Measurements from ENCODE around the gene ST6GALNAC6. TPM values are rescaled to one million over a fixed set of nuclear protein-coding genes. Genes with fewer than 3 reads are reported as not detected.

ST6GALNAC6 gene
- total RNA-seq, 1 donor from 2014 or later, result 27.4 TPM

- Mint-ChIP-seq H3K27me3 (ENCODE audit: low read depth) (no peaks in the 10 kb centered on the region), H3K27ac (ENCODE audit: unreplicated experiment) (no peak overlapping the region), H3K9me3 (no peaks in the 10 kb centered on the region), H3K4me1 (no peaks in the 10 kb centered on the region), H3K4me3 (no peak overlapping the region), H3K36me3 (ENCODE audit: low read depth) (no peaks in the 10 kb centered on the region)
- no peak for DNase-seq (ENCODE audit: low read depth, low spot score)
- no peak for TF ChIP-seq CTCF (conservative IDR thresholded peaks at IDR 0.05)
Observed at GRCh38 chr9:127867356-127868277, 31.8 kb downstream of the ST6GALNAC6 start.

- H3K27me3 Mint-ChIP-seq (ENCODE audit: low read depth), result no peaks in the 10 kb centered on the region
- H3K4me3 Mint-ChIP-seq, result no peak overlapping the region
- no peaks in the 10 kb centered on the region for H3K9me3 Mint-ChIP-seq
- H3K4me1 Mint-ChIP-seq, result no peaks in the 10 kb centered on the region
- no peak for TF ChIP-seq CTCF (conservative IDR thresholded peaks at IDR 0.05)
- no peaks in the 10 kb centered on the region for H3K36me3 Mint-ChIP-seq (ENCODE audit: low read depth)
- no peak for DNase-seq (ENCODE audit: low read depth, low spot score)
- H3K27ac Mint-ChIP-seq (ENCODE audit: unreplicated experiment), result no peak overlapping the region
Observed at GRCh38 chr9:127866535-127866934, 32.9 kb downstream of the ST6GALNAC6 start.

- no peak overlapping the region for H3K27ac Mint-ChIP-seq (ENCODE audit: unreplicated experiment)
- no peaks in the 10 kb centered on the region for H3K27me3 Mint-ChIP-seq (ENCODE audit: low read depth)
- H3K4me3 Mint-ChIP-seq, result no peak overlapping the region
- H3K4me1 Mint-ChIP-seq, result no peaks in the 10 kb centered on the region
- no peak for TF ChIP-seq CTCF (conservative IDR thresholded peaks at IDR 0.05)
- no peaks in the 10 kb centered on the region for H3K9me3 Mint-ChIP-seq
- H3K36me3 Mint-ChIP-seq (ENCODE audit: low read depth), result no peaks in the 10 kb centered on the region
- no peak for DNase-seq (ENCODE audit: low read depth, low spot score)
Observed at GRCh38 chr9:127865645-127866464, 33.5 kb downstream of the ST6GALNAC6 start.

GRCh38 chr9:127863191-127863621 is 36.2 kb downstream of the ST6GALNAC6 start:
- H3K4me3 Mint-ChIP-seq, result no peak overlapping the region
- DNase-seq (ENCODE audit: low read depth, low spot score), result no peak
- no peaks in the 10 kb centered on the region for H3K36me3 Mint-ChIP-seq (ENCODE audit: low read depth)
- no peak overlapping the region for H3K27ac Mint-ChIP-seq (ENCODE audit: unreplicated experiment)
- no peak for TF ChIP-seq CTCF (conservative IDR thresholded peaks at IDR 0.05)
- H3K9me3 Mint-ChIP-seq, result no peaks in the 10 kb centered on the region
- H3K27me3 Mint-ChIP-seq (ENCODE audit: low read depth), result no peaks in the 10 kb centered on the region
- peaks cover 3% of the 10 kb centered on the region for H3K4me1 Mint-ChIP-seq

DNA sequence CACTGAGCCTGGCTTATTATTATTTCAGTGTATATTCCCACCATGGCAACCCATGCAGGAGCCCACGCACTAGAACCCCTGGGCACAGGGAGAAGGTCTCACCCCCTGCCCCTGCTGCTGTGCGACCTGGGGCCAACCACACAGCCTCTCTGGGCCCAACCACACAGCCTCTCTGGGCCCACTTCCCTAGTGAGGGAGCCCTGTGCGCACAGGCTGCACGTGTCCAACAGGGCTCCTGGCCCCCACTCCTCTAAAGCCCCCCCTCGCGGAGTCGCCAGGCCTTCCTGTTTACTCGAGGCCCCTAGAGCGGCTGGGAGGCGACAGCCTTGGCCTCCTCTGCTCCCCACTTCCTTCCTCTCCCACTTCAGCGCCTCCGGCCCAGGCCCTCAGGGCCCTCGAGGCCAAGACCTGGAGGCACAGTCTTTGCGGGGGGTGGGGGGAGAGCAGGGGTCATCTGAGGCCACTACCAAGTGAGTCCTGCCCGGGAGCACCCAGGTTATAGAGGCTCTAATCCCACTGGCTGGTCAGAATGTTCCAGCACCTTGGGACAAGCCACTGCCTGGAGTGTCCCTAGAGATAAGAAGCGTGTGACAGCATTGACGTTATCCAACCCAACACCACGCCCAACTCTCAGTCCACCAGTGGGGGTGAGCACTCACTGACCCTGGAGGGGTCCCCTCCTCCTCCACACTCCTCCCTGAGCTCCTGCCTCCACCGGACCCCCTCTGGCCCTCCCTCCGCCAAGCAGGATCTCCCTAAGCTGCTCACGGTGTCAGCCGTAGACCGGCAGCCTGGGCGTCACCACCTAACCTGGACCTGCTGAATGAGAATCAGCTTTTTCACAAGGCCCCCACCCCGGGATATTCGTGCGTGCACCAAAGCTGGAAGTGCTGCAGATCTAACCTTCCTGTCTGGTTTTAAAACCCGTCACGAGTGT is 37.1 kb downstream of the ST6GALNAC6 start:
- Mint-ChIP-seq H3K4me1 (peaks cover 3% of the 10 kb centered on the region), H3K36me3 (ENCODE audit: low read depth) (no peaks in the 10 kb centered on the region), H3K27ac (ENCODE audit: unreplicated experiment) (no peak overlapping the region), H3K9me3 (no peaks in the 10 kb centered on the region), H3K27me3 (ENCODE audit: low read depth) (no peaks in the 10 kb centered on the region), H3K4me3 (no peak overlapping the region)
- no peak for DNase-seq (ENCODE audit: low read depth, low spot score)
- TF ChIP-seq CTCF (conservative IDR thresholded peaks at IDR 0.05), result no peak
